ENCODE results near the gene GALM. TPM values are rescaled to one million over a fixed set of nuclear protein-coding genes. Genes with fewer than 3 reads are reported as not detected.
A peak's percentile ranks its signal among the peaks of the same experiment; 100 is the strongest.

Gene GALM
- polyA plus RNA-seq, 1 donor (not counting 4 experiments of a cell fraction or from before 2014, with no cell fraction given), result 1.2 TPM

DNA sequence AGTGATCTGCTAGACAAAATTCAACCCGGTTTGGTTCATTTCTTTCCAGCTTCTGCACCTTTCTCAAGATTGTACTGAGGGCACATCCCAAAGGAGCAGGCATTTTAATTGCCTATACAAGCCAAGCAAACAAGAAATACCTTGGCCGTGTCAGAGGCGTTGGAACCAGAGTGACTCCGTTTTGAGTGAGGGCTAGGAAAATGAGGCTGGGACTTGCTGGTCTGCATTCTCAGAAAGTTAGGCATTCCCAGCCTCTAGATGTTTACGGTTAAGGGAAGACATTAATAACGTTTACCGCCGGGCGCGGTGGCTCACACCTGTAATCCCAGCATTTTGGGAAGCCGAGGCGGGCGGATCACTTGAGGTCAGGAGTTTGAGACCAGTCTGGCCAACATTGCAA is 110.6 kb downstream of the GALM start:
- peaks cover 6% of the 10 kb centered on the region for H3K4me1 ChIP-seq (ENCODE audit: control insufficient read depth, extremely low read depth, insufficient read depth, low read length)
- H2AFZ ChIP-seq (ENCODE audit: control insufficient read depth, low read length), result no peak overlapping the region
- dilution Hi-C loops (cut with MboI; ENCODE audit: extremely low pct_ligation_motif_present, low sequenced_read_pairs), result no loop called here
- no peak overlapping the region for H3K4me3 ChIP-seq (ENCODE audit: control insufficient read depth in 2 of 3, extremely low read depth in 1 of 3, insufficient read depth in 2 of 3, low read depth in 1 of 3, low read length in 3 of 3)
- no peaks in the 10 kb centered on the region for H3K27me3 ChIP-seq (ENCODE audit: control insufficient read depth, extremely low read depth, insufficient read depth, low read length)
- no peak overlapping the region for H3K9ac ChIP-seq (ENCODE audit: control insufficient read depth, extremely low read depth, insufficient read depth, low read length)
- DNase-seq (ENCODE audit: low read depth, low spot score) (no peak), FAIRE-seq (no peak)
- H4K20me1 ChIP-seq (ENCODE audit: control insufficient read depth, extremely low read depth, insufficient read depth, low read length), result no peaks in the 10 kb centered on the region
- TF ChIP-seq, protein P1, sequence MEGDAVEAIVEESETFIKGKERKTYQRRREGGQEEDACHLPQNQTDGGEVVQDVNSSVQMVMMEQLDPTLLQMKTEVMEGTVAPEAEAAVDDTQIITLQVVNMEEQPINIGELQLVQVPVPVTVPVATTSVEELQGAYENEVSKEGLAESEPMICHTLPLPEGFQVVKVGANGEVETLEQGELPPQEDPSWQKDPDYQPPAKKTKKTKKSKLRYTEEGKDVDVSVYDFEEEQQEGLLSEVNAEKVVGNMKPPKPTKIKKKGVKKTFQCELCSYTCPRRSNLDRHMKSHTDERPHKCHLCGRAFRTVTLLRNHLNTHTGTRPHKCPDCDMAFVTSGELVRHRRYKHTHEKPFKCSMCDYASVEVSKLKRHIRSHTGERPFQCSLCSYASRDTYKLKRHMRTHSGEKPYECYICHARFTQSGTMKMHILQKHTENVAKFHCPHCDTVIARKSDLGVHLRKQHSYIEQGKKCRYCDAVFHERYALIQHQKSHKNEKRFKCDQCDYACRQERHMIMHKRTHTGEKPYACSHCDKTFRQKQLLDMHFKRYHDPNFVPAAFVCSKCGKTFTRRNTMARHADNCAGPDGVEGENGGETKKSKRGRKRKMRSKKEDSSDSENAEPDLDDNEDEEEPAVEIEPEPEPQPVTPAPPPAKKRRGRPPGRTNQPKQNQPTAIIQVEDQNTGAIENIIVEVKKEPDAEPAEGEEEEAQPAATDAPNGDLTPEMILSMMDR (optimal IDR thresholded peaks at IDR 0.05 in 1 of 3, IDR thresholded peaks at IDR 0.05 in 1 of 3, conservative IDR thresholded peaks at IDR 0.05 in 1 of 3; ENCODE audit: extremely low read depth in 1 of 3, insufficient read depth in 2 of 3, low read length in 3 of 3), result no peak
- no peak for TF ChIP-seq EZH2 (IDR thresholded peaks at IDR 0.05; ENCODE audit: low read length)
- no peak overlapping the region for H3K27ac ChIP-seq (ENCODE audit: control insufficient read depth, insufficient read depth, low read length)
- H3K9me3 ChIP-seq (ENCODE audit: control insufficient read depth, low read depth, low read length), result no peaks in the 10 kb centered on the region
- H3K4me2 ChIP-seq (ENCODE audit: control insufficient read depth, extremely low read depth, insufficient read depth, low read depth, low read length), result no peak overlapping the region
- H3K36me3 ChIP-seq (ENCODE audit: control insufficient read depth in 2 of 2, extremely low read depth in 1 of 2, insufficient read depth in 2 of 2, low read length in 2 of 2), result peaks cover 0 to 2% of the 10 kb centered on the region in 2 experiments
- no peaks in the 10 kb centered on the region for H3K9me1 ChIP-seq (ENCODE audit: control insufficient read depth, extremely low read depth, insufficient read depth, low read length)
- H3K79me2 ChIP-seq (ENCODE audit: control insufficient read depth, insufficient read depth, low read length), result peaks cover 12% of the 10 kb centered on the region

DNA sequence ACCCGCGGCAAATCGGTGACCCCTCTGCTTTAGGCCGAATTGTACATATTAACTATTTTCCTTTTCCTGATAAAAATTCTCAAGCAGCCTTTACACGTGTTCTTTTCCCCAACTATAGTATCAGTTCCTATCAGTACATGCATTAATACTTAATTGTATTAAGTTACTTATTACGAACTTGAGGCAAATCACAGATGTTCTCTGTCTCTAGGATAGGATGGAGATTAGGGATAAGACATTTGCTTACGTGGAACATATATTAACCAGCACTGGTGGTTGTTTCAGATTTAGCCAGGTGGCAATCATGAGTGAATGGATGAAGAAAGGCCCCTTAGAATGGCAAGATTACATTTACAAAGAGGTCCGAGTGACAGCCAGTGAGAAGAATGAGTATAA is 112.8 kb downstream of the GALM start:
- Histone ChIP-seq H2AFZ (ENCODE audit: control insufficient read depth, low read length) (peak overlapping the region; percentile 88), H3K27ac (ENCODE audit: control insufficient read depth, insufficient read depth, low read length) (peak overlapping the region; percentile 58), H3K9ac (ENCODE audit: control insufficient read depth, extremely low read depth, insufficient read depth, low read length) (peak overlapping the region; percentile 88), H3K4me3 (ENCODE audit: control insufficient read depth in 2 of 3, extremely low read depth in 1 of 3, insufficient read depth in 2 of 3, low read depth in 1 of 3, low read length in 3 of 3) (peak overlapping the region; percentile 70 to 99 (median 96)), H3K27me3 (ENCODE audit: control insufficient read depth, extremely low read depth, insufficient read depth, low read length) (no peaks in the 10 kb centered on the region), H3K9me1 (ENCODE audit: control insufficient read depth, extremely low read depth, insufficient read depth, low read length) (no peaks in the 10 kb centered on the region), H3K79me2 (ENCODE audit: control insufficient read depth, insufficient read depth, low read length) (peaks cover 12% of the 10 kb centered on the region), H4K20me1 (ENCODE audit: control insufficient read depth, extremely low read depth, insufficient read depth, low read length) (no peaks in the 10 kb centered on the region), H3K9me3 (ENCODE audit: control insufficient read depth, low read depth, low read length) (no peaks in the 10 kb centered on the region), H3K4me2 (ENCODE audit: control insufficient read depth, extremely low read depth, insufficient read depth, low read depth, low read length) (peak overlapping the region; percentile 97), H3K4me1 (ENCODE audit: control insufficient read depth, extremely low read depth, insufficient read depth, low read length) (peaks cover 6% of the 10 kb centered on the region), H3K36me3 (ENCODE audit: control insufficient read depth in 2 of 2, extremely low read depth in 1 of 2, insufficient read depth in 2 of 2, low read length in 2 of 2) (peaks cover 0 to 2% of the 10 kb centered on the region in 2 experiments)
- TF ChIP-seq EZH2 (IDR thresholded peaks at IDR 0.05; ENCODE audit: low read length), result no peak
- TF ChIP-seq, protein P1 (optimal IDR thresholded peaks at IDR 0.05 in 1 of 3, IDR thresholded peaks at IDR 0.05 in 1 of 3, conservative IDR thresholded peaks at IDR 0.05 in 1 of 3; ENCODE audit: extremely low read depth in 1 of 3, insufficient read depth in 2 of 3, low read length in 3 of 3), result no peak
- FAIRE-seq (no peak), DNase-seq (ENCODE audit: low read depth, low spot score) (no peak)
- dilution Hi-C loops (cut with MboI; ENCODE audit: extremely low pct_ligation_motif_present, low sequenced_read_pairs), result no loop called here
